CD1c-positive myeloid dendritic cell (primary cell): ENCODE measurements around the gene TMEM44.
A peak's percentile ranks its signal among the peaks of the same experiment; 100 is the strongest.
"Not testable (repeated sequence)": the region's sequence is repeated elsewhere in the genome, so short reads cannot be mapped to it uniquely, and the experiment has no call there.

Experiments used
- DNase-seq: peaks from one replicate; pipeline ENCODE4 v3.0.0-alpha.2; 2016; ENCODE audit errors: extremely low spot score

Gene TMEM44

GRCh38 chr3:194609601-194610000 lies 23.6 kb downstream of the TMEM44 start:
- DNase-seq = no peak

DNA sequence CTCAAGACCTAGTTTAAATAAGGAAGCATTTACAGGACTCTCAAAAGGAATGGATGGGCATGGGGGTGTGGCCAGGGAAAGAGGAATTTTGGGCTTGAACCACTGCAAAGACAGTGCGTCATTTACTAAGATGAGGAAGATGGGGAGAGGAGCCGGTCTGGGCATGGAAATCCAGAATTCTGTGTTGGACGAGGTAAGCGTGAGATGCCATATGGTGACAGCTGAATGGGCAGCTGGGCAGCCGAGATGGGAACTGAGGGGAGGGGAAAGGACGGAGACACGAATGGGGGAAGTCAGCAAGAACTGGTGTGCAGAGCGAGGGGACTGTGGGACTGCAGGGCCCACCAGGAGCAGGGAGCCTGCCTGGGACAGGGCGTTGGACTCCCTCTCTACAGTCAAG lies 24.2 kb downstream of the TMEM44 start:
- no peak for DNase-seq

DNA sequence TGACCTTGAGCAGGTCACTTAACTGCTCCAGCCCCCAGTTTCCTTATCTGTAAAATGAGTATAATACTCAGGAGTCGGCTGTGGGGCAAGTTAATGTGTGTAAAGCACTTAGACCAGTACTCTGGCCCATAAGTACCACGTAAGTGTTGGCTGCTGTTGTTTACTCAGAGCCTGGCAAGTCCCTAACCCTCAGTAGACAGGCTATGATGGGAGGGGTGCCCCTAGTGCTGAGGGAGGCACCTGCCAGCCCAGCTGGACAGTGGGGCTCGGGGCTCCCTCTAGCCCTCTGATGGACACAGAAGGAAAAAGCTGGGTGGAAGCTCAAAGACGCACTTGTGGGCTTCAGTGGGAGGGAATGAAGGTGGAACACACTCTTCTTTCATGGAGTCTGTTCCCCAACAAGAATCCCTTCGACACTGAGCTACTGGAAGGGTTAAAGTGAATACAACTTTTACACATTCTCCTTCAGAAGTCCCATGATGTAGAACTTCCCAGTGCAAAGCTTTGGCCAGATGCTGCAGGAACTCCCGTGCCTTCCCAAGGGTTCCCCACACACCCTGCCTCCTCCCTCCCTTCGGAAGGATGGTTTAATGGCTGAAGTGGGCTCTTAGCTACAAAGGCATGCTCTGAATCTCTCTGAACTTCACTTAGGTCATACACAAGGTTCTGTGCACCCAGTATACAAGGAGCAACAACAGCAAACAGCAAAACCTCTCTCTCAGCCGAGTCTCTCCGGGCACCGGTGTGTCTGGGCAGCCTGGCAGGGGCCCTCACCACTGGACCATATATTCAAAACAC lies 25.4 kb downstream of the TMEM44 start:
- no peak for DNase-seq

DNA sequence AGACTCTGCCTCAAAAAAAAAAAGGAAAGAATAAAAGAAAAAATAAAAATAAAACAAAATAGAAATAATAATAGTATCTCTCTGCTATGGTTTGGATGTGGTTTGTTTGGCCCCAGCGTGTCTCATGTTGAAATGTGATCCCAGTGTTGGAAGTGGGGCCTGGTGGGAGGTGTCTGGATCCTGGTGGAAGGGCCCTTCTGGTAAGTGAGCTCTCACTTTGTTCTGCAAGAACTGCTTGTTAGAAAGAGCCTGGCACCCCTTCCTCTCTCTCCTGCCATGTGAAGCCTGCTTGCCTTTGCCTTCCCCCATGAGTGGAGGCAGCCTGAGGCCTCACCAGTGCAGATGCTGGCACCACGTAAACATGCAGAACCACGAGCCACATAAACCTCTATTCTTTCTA lies 26.3 kb downstream of the TMEM44 start:
- DNase-seq = no peak

DNA sequence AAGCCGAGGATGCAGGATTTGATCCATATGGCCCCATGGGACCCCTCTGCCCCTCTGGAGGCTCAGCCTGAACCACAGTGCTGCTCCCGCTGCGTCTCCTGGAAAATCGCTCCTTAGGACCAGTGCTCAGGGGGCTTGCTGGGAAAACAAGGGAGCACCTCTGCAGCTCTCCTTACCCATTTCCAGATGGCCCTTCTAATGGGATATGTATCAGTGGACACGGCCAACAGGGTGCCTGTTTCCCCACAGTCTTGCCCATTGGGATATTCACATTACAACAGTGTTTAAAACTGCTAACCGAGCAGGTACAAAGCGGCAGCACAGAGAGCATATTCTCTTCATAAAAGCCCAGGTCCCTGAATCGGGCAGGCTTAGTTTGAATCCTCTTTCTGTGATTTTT lies 27.1 kb downstream of the TMEM44 start:
- no peak for DNase-seq

GRCh38 chr3:194605314-194605713 lies 27.9 kb downstream of the TMEM44 start:
- not testable (repeated sequence) for DNase-seq

DNA sequence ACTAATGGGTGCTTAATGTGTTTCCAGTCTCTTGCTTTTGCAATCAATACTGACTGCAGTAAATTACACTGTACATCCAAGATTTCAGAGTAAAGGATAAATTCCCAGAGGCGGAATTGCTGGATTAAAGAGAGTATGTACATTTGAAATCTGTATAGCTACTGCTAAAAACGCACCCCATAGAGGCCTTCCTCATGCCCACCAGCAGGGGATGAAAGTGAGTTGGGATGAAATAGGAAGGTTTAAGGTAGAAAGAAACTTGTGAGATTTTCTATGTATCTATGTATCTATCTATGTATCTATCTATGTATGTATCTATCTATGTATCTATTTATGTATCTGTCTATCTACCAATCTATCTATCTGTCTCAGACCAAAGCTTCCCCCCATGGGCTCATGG lies 28.4 kb downstream of the TMEM44 start:
- no peak for DNase-seq

GRCh38 chr3:194604126-194604525 lies 29.1 kb downstream of the TMEM44 start:
- DNase-seq = no peak

DNA sequence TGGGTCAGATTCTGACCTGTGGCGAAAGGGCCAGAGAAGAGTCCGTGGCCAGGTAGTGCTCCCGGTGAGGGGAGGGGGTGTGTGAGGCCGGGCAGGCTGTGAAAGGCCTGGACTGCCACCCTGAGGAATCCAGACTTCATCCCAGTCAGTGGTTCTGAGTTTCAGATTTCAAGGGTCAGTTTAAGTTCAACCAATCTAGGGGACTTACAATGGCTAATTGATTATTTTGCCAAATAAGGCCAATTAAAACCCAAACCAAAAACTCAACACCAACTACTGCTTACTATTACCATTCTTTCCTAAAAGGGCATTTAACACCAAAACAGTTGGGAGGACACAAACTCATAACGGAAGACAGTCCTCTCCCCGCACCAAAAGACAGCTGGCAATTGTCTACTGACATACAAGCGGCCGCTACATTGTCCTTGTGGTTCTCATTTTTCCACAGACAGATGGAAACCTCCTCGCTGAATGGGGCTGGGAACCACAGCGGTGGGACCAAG lies 30.5 kb downstream of the TMEM44 start:
- no peak for DNase-seq

GRCh38 chr3:194598771-194599557 lies 34.3 kb downstream of the TMEM44 start:
- no peak for DNase-seq

DNA sequence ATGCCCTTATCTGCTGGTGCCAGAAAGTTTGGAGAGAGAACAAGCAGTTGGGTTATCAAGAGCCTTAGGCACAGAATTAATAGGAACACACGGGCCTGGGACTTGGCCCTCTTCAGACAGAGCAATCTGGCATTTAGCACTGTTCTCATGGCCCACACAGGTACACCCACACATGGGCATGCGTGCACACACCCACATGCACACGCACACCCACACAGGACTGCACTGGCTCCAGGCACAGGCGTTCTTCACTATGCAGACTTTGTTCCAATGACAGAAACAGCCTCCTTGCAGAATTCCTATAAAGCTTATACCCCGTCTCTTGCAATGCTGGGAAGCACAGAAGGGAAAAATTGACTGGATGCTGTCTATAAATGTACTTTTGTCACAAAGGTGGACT lies 36.3 kb downstream of the TMEM44 start:
- DNase-seq = no peak

DNA sequence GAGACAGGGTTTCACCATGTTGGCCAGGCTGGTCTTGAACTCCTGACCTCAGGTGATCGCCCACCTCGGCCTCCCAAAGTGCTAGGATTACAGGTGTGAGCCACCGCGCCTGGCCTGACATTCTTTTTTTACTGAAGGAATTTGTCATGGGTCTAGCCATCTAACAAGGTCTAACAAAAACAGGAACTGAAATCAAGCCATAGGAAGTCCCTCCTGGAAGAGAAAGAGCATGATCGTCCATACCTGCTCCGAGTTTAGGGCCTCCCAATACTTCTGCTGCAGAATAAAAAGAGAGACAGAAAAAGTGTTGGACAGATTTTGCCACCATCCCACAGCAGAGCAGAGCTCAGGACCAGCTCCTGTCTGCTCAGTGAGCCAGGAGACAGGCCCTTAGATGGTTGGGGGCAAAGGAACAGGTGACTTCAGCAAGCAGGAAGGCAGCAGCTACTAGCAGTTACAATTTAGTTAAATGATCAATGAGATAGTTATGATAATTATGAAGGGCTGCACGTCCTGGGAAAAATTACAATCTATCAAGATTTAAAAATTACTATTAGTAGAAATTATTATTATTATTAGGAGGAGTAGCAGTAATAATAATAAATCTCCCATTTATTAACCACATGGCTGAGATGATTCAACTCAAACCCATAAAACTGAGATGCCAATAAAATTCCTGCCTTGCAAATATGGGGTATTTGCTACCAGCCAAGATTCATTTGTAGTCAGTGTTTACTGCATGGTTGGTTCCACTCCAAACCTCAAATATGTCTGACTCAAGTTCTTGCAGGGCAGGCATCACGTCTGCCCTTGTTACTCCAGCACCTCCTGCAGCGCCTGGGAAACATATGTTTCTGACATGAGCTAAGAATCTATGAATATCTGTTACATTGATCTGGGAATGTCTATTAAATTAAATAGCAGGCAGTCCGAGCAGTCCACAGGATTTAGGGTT lies 40.1 kb downstream of the TMEM44 start:
- peak; percentile 50 for DNase-seq

DNA sequence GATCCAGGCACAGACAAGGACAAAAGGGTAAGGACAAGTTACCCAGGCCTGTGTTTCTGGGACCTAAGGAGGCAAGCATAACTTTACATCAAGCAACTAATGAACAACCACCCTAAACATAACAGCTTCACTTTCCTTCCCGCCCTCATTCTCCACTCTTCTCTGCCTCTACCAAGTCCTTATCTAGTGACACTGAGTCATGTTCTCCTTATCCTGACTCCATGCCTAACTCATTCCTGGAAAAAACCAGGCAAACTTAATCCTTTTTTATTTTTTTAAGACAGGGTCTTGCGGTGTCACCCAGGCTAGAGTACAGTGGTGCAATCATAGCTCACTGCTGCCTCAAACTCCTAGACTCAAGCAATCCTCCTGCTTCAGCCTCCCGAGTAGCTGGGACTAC lies 44.5 kb downstream of the TMEM44 start:
- DNase-seq = no peak

DNA sequence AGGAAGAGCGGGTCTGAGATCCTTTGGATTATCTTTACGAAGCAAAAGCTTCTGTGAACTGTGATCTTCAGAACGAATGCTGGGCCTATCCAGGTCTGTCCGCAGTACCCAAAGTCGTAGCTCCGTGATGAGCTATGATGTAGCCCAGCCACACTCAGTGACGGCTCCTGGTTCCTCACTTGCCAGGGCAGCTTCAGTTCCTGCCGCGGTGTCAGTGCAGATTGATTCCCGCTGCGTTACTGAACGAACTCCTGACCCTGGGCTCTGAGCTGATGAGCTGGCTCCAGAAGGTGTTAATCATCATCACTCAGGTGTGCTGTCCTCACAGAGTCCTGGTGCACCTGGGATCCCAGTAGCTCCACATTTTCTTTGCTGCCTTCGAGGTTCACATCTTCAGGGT lies 45.0 kb downstream of the TMEM44 start:
- DNase-seq = no peak

DNA sequence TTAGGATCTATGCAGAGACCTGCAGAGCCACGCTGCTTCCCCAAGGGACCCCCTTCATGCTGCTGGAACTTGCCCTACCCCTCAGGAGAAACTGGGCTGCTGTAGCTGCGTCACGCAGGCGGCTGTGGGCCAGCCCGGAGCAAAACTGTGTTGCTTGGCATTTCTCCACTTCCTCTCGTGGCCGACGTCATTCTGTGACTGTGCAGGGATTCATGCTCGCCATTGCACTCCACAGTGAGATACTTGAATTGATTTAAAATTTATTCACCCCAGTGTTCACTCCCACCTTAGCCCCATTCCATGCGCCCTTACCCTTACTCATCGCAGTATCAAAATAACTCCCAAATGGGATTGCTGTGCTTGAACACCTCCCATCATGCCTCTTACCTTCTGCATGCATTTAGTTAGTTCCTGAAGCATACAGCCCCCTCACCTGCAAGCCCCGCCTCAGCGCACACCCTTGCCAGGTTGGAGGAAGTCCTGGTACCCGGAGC lies 45.7 kb downstream of the TMEM44 start:
- DNase-seq = peak; percentile 74

GRCh38 chr3:194586836-194587235 lies 46.4 kb downstream of the TMEM44 start:
- DNase-seq = peak; percentile 79

- no peak for DNase-seq
Measured at GRCh38 chr3:194585880-194586281, 47.3 kb downstream of the TMEM44 start.

- DNase-seq = peak; percentile 70
Measured at GRCh38 chr3:194584866-194585265, 48.4 kb downstream of the TMEM44 start.

- DNase-seq = no peak
Measured at GRCh38 chr3:194584320-194584776, 48.9 kb downstream of the TMEM44 start.

GRCh38 chr3:194582196-194582905 lies 50.9 kb downstream of the TMEM44 start:
- DNase-seq = no peak

DNA sequence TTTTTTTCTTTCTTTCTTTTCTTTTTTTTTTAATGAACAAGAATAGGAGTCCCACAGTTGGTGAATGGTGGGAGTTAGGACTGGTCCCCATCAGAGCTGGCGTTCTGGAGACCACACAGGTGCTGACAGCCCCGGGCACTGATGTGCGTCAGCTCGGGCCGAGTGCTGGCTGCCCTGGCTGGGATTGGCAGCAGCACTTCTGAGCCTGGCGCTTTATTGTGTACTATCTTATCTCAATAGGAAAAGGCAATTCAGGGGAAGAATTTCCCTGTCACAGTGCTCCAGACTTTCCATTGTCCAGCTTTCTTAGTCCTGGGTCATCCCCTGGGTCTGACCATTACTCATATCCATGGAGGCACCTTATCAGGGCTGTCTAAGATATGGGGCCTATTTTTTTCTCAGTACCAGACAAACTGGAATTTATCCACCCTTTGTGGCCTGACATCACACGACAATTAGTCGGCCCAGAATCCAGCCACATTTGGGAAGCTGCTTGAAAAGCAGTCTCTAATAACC lies 54.1 kb downstream of the TMEM44 start:
- no peak for DNase-seq
